K562 (cell line): Measurements from ENCODE around the gene ASS1. TPM values are rescaled to one million over a fixed set of nuclear protein-coding genes. Genes with fewer than 3 reads are reported as not detected.
"Not testable (repeated sequence)": the region's sequence is repeated elsewhere in the genome, so short reads cannot be mapped to it uniquely, and the experiment has no call there.

Experiments used
- ATAC-seq: fragments of 200-7000 bp; cut with Tn5 transposase; 3 replicates; pipeline ENCODE4 v1.9.1; 2020; ENCODE audit warnings: moderate library complexity
- BruUV-seq: library from RNA; stranded (reverse); fragments of 400-500 nt; replicated peaks from 2 replicates; lab custom pipeline; 2021; lab: Mats Ljungman, UMichigan
- CTCF ChIA-PET: fragments of 300-600 bp; formaldehyde crosslinking; extraction: SDS; loops from one replicate; lab custom pipeline; 2021; ENCODE audit warnings: low intra/inter-chr PET ratio; lab: Yijun Ruan, JAX
- POLR2A ChIA-PET: fragments of 300-600, 350-650 bp; sonication (Branson Sonifier 250); formaldehyde crosslinking; extraction: SDS; loops from one replicate; lab custom pipeline; 2021; ENCODE audit warnings: antibody characterized with exemption, inconsistent platforms; lab: Yijun Ruan, JAX
- DNase-seq, 4 experiments: peaks; one replicate each; pipeline versions ENCODE4 v3.0.0 to v3.0.0-alpha.2; 2011 to 2018; ENCODE audit warnings: low spot score in 3 of 4, mixed read lengths in 3 of 4; ENCODE audit errors: extremely low read depth in 1 of 4
- FAIRE-seq: peaks from 2 replicates; lab custom pipeline; 2011; peaks lifted over from hg19 to GRCh38; lab: Jason Lieb, UNC
- H2AFZ ChIP-seq: 2 replicates; pipeline ENCODE4 v1.6.0; 2011; ENCODE audit warnings: low read depth, low read length, control low read depth, inconsistent platforms
- H3K27ac ChIP-seq: fragments of 200-600 bp; 3 replicates; pipeline ENCODE4 v1.8.0; 2011; ENCODE audit warnings: low read depth, mild to moderate bottlenecking, control low read depth, inconsistent platforms, low read length, moderate library complexity, mixed read lengths; ENCODE audit errors: extremely low read depth
- H3K27me3 ChIP-seq, 2 experiments: fragments of 300-600 bp in 1 of 2; 2 replicates in 1 of 2; 3 replicates in 1 of 2; pipeline versions ENCODE4 v1.6.0 to v1.8.0; 2011; ENCODE audit warnings: inconsistent platforms in 2 of 2, low read length in 2 of 2, mild to moderate bottlenecking in 1 of 2, mixed read lengths in 1 of 2, moderate library complexity in 1 of 2; ENCODE audit not compliant: control insufficient read depth in 2 of 2, insufficient read depth in 2 of 2
- H3K36me3 ChIP-seq: fragments of 300-600 bp; 3 replicates; pipeline ENCODE4 v1.8.0; 2011; ENCODE audit warnings: mild to moderate bottlenecking, low read length, inconsistent platforms; ENCODE audit not compliant: control insufficient read depth, insufficient read depth
- H3K4me1 ChIP-seq, 2 experiments: fragments of 200-600 bp in 1 of 2; replicated peaks in 1 of 2; 2 replicates in 1 of 2; 3 replicates in 1 of 2; pipeline versions ENCODE4 v1.5.1 to v1.8.0; 2011; ENCODE audit warnings: inconsistent platforms in 2 of 2, low read length in 2 of 2, mild to moderate bottlenecking in 1 of 2, mixed read lengths in 1 of 2, moderate library complexity in 1 of 2; ENCODE audit not compliant: control insufficient read depth in 2 of 2, insufficient read depth in 2 of 2
- H3K4me2 ChIP-seq: 2 replicates; pipeline ENCODE4 v1.6.1; 2011; ENCODE audit warnings: low read length, control low read depth, inconsistent platforms, mixed read lengths; ENCODE audit not compliant: insufficient read depth
- H3K4me3 ChIP-seq: fragments of 200-600 bp; sonication (generic), shearing (Covaris generic); 2 replicates; pipeline ENCODE4 v1.5.1; 2016; ENCODE audit warnings: control low read depth, inconsistent platforms
- H3K79me2 ChIP-seq: fragments of 200-600 bp; 3 replicates; pipeline ENCODE4 v1.8.0; 2011; ENCODE audit warnings: low read length, inconsistent platforms; ENCODE audit not compliant: control insufficient read depth, insufficient read depth
- H3K9ac ChIP-seq, 2 experiments: 2 replicates each; pipeline versions ENCODE4 v1.6.0 to v1.6.1; 2011; ENCODE audit warnings: low read depth in 2 of 2, low read length in 2 of 2, control low read depth in 1 of 2, inconsistent platforms in 1 of 2, mild to moderate bottlenecking in 1 of 2, mixed read lengths in 1 of 2; ENCODE audit not compliant: insufficient read depth in 1 of 2
- H3K9me1 ChIP-seq: one replicate; pipeline ENCODE4 v1.6.0; 2011; ENCODE audit warnings: inconsistent platforms, mild to moderate bottlenecking, low read length, moderate library complexity; ENCODE audit not compliant: control insufficient read depth, insufficient read depth
- H3K9me3 ChIP-seq: replicated peaks from 2 replicates; pipeline ENCODE4 v1.5.1; 2011; ENCODE audit warnings: low read depth, low read length, inconsistent platforms; ENCODE audit not compliant: control insufficient read depth, insufficient read depth
- H4K20me1 ChIP-seq: replicated peaks from 2 replicates; pipeline ENCODE4 v1.6.1; 2011; ENCODE audit warnings: low read length, inconsistent platforms, mixed read lengths; ENCODE audit not compliant: control insufficient read depth, insufficient read depth
- CCAR2 ChIP-seq: fragments of 200-400 bp; formaldehyde crosslinking; IDR thresholded peaks from 2 replicates; pipeline ENCODE4 v1.6.1; 2017; ENCODE audit warnings: mild to moderate bottlenecking, low read depth, low read length
- KDM4B ChIP-seq, 2 experiments: fragments of 450-650 bp in 1 of 2; sonication (generic) in 1 of 2; IDR thresholded peaks; 2 replicates each; pipeline ENCODE4 v1.6.1; 2016 to 2017; ENCODE audit warnings: borderline replicate concordance in 2 of 2, antibody characterized with exemption in 1 of 2, low read depth in 1 of 2, mild to moderate bottlenecking in 1 of 2
- NFE2 ChIP-seq: IDR thresholded peaks from 2 replicates; pipeline ENCODE4 v1.6.1; 2014; ENCODE audit warnings: antibody characterized with exemption, low read depth
- STAT5B ChIP-seq: fragments of 250-450 bp; sonication (Bioruptor Pico); IDR thresholded peaks from 2 replicates; pipeline ENCODE4 v1.8.0; 2021; ENCODE audit warnings: mild to moderate bottlenecking, inconsistent platforms
- WGBS: fragments of 100-300 bp; shearing (Covaris generic); methylation state at CpG from one replicate; pipeline ENCODE4 v1.1.6; 2016; ENCODE audit warnings: low coverage, mixed read lengths; ENCODE audit not compliant: insufficient coverage; ENCODE audit errors: missing lambda C conversion rate; 5-methylcytosine and 5-hydroxymethylcytosine counted together
- in situ Hi-C: fragments of 300-500 bp; cut with MboI; formaldehyde crosslinking; loops from 4 replicates; pipeline ENCODE4 v1.15.0; 2018; ENCODE audit warnings: inconsistent platforms, mixed read lengths
- intact Hi-C: fragments of 100-400 bp; cut with micrococcal nuclease; formaldehyde crosslinking; loops from 2 replicates; pipeline ENCODE4 v1.14.2; 2022
- polyA plus RNA-seq, 8 experiments: library from polyadenylated mRNA; depleted of rRNA in 4 of 8; stranded (reverse) in 5 of 8; unstranded in 3 of 8; fragments of >200 nt; fragmentation: Nextera tagmentation in 2 of 8; fragmentation: Illumina TruSeq in 1 of 8; extraction: Ambion mirVana in 2 of 8; extraction: Trizol in 1 of 8; gene quantifications; 2 replicates each; pipeline versions ENCODE4 v1.2.1 to v1.2.3, GENCODE V29; 2011 to 2014; ENCODE audit warnings: inconsistent platforms in 1 of 8, missing spikeins in 1 of 8
- total RNA-seq, 7 experiments: library from RNA; depleted of rRNA in 6 of 7; stranded (reverse); fragments of >200 nt in 6 of 7; fragmentation: Illumina TruSeq in 2 of 7; extraction: Trizol in 2 of 7; gene quantifications; 2 replicates each; pipeline versions ENCODE4 v1.2.1 to v1.2.3, GENCODE V29; 2011 to 2021; ENCODE audit warnings: low replicate concordance in 1 of 7

ASS1 gene
- total and polyA plus RNA-seq, 9 of the 15 experiments (the other 6 are each of a cell fraction or from before 2014, with no cell fraction given) = 1.5 to 5.7 (median 3.7) TPM

DNA sequence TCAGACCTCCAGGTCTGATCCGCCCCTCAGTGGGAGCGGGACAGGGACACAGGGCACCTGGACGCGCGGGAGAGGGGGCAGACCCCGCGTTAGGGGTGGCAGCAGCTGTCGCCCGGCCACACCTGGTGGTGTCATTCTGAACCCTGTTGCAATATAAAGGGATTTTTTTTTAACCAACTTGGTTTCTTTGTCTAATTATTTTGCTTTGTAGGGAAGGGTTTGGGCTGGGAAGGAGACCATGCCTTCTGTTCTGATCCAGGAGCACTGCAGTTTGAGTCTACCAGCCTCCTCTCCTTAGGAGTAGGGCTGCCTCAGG, 10.9 kb upstream of the ASS1 start:
- no peak overlapping the region for H3K4me2 ChIP-seq
- POLR2A ChIA-PET = no interaction called here
- no peak overlapping the region for H3K4me3 ChIP-seq
- H3K27me3 ChIP-seq = peaks cover 6 to 62% of the 10 kb centered on the region in 2 experiments; a peak in 4 of 5 replicates
- H3K36me3 ChIP-seq = no peaks in the 10 kb centered on the region
- no peak for DNase-seq
- TF ChIP-seq KDM4B (IDR thresholded peaks at IDR 0.05; ENCODE audit: borderline replicate concordance in 2 of 2, low read depth in 1 of 2) = no peak
- no peak for TF ChIP-seq STAT5B (CRISPR knock-in tag)
- TF ChIP-seq CCAR2 = no peak
- H3K4me1 ChIP-seq = peaks cover 0 to 29% of the 10 kb centered on the region in 2 experiments; a peak in 2 of 5 replicates
- no peak overlapping the region for H3K9ac ChIP-seq
- no peak overlapping the region for H3K27ac ChIP-seq
- FAIRE-seq = no peak
- CTCF ChIA-PET = no interaction called here
- intact Hi-C loops (no loop called here), in situ Hi-C loops (no loop called here)
- WGBS = 12% methylated on average over 9 of the region's 9 CpGs
- no peaks in the 10 kb centered on the region for H3K79me2 ChIP-seq
- no peak for ATAC-seq
- peaks cover 3% of the 10 kb centered on the region; the same call in 1 of the 2 replicates for H3K9me3 ChIP-seq
- no peaks in the 10 kb centered on the region for H3K9me1 ChIP-seq
- H2AFZ ChIP-seq = no peak overlapping the region
- no TSS peak for BruUV-seq
- 0 out of 2 replicates have a peak, but pooled peaks cover 2% of the 10 kb centered on the region for H4K20me1 ChIP-seq

DNA sequence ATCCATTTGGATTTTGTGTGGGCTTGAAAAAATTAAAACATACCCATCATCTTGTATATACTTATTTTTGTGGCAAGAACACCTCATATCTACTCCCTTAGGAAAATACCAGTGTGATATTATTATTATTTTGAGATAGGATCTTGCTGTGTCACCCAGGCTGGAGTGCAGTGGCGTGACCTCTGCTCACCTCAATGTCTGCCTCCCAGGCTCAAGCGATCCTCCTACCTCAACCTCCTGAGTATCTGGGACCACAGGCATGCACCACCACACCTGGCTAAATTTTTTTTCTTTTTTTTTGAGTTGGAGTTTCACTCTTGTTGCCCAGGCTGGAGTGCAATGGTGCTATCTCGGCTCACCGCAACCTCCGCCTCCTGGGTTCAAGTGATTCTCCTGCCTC, 10.1 kb upstream of the ASS1 start:
- intact Hi-C loops, H2AFZ ChIP-seq, H3K4me2 ChIP-seq, in situ Hi-C loops, CTCF ChIA-PET, ATAC-seq, H3K9me3 ChIP-seq, H3K36me3 ChIP-seq, DNase-seq, H3K79me2 ChIP-seq, H3K27ac ChIP-seq, H3K9ac ChIP-seq, H3K4me3 ChIP-seq, POLR2A ChIA-PET, H4K20me1 ChIP-seq, H3K9me1 ChIP-seq, FAIRE-seq, BruUV-seq: not testable (repeated sequence)
- peak; percentile 46; the same call in 1 of the 2 replicates for TF ChIP-seq NFE2
- Histone ChIP-seq H3K4me1 (peaks cover 0 to 29% of the 10 kb centered on the region in 2 experiments; a peak in 2 of 5 replicates), H3K27me3 (peaks cover 6 to 55% of the 10 kb centered on the region in 2 experiments; a peak in 4 of 5 replicates)
- WGBS = 13% methylated on average over 2 of the region's 5 CpGs
